Measurements from ENCODE around the gene ING1.
"Not testable (repeated sequence)": the region's sequence is repeated elsewhere in the genome, so short reads cannot be mapped to it uniquely, and the experiment has no call there.

Gene ING1, protein sequence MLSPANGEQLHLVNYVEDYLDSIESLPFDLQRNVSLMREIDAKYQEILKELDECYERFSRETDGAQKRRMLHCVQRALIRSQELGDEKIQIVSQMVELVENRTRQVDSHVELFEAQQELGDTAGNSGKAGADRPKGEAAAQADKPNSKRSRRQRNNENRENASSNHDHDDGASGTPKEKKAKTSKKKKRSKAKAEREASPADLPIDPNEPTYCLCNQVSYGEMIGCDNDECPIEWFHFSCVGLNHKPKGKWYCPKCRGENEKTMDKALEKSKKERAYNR

DNA sequence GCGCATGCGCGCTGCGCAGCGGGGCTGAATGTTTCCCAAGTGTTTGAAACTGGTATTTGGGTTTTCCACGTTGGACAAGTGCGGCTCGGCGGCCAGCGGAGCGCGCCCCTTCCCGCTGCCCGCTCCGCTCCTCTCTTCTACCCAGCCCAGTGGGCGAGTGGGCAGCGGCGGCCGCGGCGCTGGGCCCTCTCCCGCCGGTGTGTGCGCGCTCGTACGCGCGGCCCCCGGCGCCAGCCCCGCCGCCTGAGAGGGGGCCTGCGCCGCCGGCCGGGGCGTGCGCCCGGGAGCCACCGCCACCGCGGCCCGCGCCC, at the start of gene ING1:
ING1 (plus strand) TSS at position 59 of the 311 bp plus-strand sequence. CDS start 450 bp downstream, outside the sequence.
- DNase-seq: no peak

DNA sequence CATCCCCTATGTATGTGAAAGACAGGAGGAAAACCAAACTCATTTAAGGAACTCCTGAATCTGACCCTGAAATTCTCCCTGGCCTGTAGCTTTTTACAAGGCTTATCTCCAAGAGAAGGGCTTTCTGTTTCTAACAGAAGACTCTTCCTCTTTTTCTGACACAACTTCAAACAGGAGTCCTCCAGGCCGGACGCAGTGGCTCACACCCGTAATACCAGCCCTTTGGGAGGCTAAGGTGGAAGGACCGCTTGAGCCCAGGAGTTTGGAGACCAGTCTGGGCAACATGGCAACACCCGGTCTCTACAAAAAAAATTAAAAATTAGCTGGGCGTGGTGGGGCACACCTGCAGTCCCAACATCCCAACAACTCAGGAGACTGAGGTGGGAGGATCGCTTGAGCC, 49.5 kb upstream of the ING1 start:
- DNase-seq: no peak

DNA sequence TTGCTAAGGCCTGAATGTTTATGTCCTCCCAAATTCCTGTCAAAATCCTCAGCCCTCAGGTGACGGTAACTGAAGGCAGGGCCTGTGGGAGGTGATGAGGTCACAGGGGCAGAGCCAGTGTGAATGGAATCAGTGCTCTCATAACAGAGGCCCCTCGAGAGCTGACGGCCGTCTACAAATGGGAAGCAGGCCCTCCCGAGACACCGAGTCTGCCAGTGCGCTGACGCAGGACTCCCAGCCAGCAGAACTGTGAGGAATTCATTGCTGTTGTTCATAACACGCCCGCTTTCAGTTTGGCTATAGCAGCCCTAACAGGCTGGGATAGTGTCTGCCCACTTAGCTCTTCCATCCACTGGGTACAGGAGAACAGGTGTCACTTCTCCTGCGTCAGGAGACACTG, 48.8 kb upstream of the ING1 start:
- no peak for DNase-seq

DNA sequence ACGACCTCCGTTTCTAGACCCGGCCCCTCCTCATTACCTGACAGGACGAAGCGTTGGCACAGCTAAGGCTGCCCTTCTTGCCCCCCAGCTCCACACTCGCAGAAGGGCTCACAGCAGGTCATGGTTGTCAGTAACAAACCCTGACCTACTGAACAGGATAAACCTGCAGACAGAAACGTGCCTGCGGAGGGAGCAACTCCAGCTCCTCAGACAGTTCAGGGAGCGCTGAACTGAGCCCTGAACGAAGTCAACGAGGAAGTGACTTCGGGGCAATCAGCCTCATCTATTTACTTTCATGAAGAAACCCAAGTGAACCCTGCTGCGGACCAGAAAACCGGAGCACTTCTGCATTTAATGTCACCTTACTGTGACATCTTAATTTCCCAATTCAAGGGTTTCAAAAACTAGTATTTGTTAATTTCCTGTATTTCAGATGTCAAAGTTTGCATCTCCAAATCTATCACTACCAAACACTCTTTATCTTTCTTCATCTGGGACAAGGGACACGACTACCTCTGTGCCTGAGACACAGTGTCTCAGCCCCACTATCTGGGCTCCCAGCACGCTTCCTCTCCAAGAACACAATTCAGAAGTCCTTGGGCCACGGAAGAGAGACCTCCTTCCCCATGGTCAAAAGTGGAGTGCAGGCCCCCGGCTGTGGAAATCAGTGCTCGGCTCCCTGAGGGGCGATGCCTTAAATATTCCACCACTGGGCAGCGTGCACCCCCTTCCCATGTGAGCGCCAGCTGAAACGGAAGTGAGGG, 47.8 kb upstream of the ING1 start:
- DNase-seq: no peak

DNA sequence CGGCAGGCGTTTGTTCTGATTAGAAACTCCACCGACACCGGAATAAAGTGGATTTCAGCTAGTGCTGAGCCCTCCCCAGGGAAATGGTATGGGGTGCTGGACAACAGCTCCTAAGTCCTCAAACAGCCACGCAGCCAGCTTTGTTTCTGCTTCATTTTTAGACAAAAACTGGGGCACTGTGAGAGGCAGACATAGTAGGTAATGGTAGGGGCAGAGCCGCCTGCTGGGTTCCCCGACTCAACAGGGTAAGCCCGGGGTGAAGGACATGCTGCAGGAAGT, 47.3 kb upstream of the ING1 start:
- DNase-seq: no peak

DNA sequence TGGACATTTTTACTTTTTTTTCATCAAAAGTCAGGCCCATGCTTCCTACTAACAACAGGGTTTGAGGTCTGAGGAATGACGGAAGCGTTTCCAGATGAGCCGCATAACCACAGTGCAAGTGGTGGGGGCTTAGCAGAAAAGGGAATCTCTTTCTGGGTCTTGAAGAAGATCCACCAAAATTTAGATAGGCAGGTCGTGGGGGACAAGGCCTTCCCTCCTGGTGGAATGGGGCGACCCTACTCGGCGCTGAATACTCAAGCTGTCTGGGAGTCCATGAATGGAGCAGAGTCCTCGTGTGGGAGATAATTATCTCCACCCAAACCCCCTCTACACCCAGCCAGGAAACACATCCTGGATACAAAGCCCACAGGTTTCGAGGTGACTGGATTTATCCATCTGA, 44.5 kb upstream of the ING1 start:
- DNase-seq: no peak

DNA sequence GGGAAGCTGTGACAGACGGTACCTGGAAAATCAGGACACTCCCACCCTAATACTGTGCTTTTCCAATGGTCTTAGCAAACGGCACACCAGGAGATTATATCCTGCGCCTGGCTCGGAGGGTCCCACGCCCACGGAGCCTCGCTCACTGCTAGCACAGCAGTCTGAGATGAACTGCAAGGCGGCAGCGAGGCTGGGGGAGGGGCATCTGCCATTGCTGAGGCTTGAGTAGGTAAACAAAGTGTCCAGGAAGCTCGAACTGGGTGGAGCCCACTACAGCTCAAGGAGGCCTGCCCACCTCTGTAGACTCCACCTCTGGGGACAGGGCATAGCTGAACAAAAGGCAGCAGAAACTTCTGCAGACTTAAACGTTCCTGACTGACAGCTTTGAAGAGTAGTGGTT, 43.7 kb upstream of the ING1 start:
- not testable (repeated sequence) for DNase-seq

DNA sequence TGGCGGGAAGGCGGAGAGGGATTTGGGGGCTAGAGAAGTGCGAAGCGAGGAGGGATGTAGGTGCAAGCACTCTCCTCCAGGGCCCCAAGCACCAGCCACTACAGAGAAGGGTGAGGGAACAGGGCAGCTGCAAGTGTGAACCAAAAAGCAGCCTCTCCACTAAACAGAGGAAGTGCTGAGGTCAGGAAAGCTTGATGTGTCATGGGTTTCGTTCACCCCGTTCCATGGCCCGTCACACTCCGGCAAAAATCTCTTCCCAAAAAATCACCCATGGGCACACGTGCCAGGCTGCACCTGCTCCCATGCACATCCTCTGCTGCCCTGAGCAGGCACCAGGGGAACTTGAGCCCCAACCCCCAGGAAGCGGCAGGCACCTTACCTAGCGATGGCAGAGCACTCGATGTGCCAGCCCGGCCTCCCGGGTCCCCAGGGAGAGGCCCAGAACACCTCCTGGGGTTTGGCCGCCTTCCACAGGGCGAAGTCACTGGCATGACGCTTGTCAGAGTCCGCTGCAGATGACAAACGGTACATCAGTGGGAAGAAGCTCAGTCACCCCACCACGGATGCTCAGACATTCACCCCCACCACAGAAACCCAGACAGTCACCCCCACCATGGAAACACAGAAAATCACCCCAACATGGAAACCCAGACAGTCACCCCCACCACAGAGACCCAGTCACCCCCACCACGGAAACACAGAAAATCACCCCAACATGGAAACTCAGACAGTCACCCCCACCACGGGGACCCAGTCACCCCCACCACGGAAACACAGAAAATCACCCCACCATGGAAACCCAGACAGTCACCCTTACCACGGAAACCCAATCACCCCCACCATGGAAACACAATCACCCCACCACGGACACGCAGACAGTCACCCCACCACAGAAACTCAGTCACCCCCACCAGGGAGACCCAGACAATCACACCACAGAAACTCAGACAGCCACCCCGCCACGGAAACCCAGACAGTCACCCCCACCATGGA, 36.6 kb upstream of the ING1 start:
- no peak for DNase-seq

DNA sequence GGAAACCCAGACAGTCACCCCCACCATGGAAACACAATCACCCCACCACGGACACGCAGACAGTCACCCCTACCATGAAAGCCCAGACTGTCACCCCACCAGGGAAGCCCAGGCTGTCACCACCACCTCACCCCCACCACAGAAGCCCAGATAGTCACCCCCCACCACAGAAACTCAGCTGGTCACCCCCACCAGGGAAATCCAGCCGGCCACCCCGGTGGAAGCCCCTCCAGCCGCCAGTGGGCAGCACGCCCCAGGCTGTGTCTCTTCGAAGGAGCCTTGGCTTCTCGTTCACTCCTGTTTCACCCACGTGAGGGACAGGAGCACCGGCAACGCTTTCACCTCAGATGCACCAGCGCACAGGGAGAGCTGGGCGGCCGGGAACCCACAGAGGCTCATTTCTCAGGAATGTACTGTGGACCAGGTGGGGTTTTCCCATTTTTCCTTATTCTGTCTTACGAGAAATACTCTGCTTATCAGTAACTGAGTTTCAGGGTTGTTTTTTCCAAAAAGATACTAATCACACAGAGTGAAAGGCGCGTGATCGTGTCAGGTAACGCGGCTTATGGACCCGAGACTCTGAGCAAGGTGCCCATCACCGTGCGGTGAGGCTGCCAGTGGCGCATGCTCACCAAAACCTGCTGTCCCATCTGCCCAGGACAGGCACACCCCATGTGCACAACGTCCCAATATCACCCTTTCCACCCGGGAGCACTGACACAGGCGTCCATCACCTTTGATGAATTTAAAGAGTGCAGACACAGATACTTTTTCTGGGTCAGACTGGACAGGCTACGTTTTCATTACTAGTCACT, 35.6 kb upstream of the ING1 start:
- DNase-seq: no peak

DNA sequence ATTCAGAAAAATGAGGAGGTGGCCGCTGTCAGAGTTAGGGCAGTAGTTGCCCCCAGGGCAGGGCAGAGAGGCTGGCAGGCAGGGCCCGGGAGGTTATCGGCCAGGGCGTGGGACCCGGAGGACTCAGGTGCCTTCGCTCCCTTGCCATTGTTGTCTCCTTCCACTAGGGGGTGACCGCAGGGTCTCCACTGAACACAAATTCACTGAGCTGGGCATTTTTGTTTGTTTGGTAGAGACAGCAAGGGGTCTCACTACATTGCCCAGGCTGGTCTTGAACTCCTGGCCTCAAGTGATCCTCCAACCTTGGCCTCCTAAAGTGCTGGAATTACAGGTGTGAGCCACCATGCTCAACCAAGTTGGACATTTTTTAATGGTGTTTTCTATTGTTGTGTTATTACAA, 32.6 kb upstream of the ING1 start:
- peak; percentile 32 for DNase-seq

DNA sequence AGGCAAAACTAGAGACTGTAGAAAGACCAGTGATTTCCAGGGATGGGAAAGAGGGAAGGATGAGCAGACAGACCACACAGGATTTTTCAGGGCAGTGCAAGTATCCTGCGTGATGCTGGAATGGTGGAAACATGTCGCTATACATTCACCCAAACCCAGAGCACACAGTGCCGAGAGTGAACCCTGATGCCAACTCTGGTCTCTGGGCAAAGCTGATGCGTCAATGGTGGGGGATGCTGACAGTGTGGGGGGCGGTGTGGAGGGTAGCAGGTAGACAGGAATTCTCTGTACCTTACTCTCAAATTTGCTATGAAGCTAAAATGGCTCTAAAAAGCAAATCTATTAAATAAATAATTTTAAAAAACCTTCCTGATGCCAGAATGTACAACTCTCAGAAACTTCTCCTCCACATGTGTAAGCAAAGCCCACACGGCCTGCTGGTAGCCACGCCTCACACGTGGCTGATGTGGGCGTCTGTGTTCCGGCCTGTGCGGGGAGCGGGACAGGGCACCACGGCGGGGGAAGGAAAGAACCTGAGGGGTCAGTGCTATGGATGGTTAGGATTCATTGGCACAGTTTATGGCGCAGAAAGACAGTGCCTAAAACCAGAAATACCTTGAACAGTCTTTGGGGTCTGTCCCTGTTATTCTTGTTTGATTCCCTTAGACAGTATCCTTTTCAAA, 31.5 kb upstream of the ING1 start:
- DNase-seq: no peak

DNA sequence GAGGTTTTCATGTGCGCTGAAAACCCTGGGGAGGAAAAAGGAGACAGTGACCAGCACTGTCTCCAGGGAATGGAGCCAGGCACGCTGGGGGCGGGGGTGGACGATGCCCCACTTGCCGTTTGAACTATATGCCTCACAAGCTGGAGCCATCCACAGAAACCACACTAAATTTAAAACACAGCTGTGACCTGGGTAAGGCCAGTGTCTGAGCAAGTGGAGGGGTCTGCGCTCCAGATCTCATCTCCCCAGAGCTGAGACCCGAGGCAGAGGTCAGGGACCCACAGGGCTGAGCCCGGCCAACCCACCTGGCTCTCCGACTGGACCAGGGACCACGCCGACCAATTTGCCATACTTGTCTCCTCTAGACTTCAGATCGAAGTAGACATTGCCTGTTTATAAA, 30.8 kb upstream of the ING1 start:
- DNase-seq: no peak

DNA sequence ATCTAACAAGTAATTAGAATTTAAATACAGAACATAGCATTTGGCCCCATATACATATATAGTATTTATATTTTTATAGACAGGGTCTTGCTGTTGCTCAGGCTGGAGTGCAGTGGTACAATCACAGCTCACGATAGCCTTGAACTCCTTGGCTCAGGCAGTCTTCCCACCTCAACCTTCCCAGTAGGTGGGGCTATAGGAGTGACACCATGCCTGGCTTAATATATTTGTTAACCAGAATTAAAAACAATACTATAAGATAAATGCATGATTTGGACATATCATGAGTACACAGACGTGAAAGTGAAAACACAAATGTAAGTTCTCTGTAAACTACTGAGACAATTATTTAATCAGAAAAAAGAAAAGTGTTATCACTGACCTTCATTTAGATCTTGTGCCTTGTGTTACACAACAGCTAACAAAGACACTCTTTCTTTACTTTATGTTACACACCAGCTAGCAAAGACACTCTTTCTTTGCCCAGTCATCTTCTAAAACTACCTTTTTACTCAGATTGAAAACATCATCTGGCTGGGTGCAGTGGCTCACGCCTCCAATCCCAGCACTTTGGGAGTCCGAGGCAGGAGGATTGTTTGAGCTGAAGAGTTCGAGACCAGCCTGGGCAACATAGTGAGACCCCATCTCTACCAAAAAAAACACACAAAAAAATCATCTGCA, 30.2 kb upstream of the ING1 start:
- DNase-seq: peak; percentile 33

DNA sequence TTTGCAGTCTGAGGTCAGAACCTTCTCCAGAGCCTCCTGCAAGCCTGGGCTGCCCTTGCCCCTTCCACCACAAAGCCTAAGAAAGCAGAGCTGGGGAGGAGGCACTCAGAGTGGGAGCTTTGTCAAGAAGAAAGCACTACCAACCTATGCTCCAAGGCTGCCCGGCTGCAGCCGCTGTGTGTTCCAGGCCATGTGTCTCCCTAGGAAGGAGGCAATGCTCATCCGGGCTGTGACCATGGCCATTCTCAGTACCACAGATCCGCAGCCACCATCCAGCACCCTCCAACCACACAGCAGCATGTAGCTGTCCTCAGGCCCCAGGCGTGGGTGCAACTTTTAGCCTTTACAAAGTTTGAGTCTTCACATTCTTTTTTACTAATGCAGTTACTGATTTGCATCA, 29.6 kb upstream of the ING1 start:
- DNase-seq: no peak

DNA sequence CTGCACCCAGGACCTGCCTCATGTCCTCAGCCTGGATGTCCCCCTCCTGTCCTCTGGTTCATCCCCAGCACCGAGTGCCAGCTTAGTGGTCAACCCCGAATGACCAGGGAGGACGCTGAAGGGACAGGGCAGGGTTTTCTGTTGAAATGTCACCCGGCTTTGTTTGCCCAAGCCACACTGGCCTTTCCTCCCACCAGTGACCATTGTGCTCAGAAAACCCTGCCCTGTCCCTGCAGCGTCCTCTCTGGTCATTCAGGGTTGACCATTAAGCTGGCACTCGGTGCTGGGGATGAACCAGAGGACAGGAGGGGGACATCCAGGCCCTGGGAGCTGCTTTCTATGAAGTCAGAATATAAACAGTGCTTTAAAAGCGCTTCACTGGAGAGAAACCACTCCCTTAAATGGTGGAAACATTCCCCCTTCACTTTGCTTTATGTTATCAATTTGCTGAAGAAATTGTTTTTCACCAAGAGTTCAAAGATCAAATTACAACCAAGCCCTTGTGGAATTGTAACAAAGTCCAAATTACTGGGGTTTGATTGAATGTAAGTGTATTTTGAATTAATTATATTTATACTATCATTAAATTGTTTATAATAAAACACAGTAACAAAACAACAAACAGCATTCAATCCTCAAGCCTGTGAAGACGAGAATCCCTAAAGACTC, 29.0 kb upstream of the ING1 start:
- no peak for DNase-seq

DNA sequence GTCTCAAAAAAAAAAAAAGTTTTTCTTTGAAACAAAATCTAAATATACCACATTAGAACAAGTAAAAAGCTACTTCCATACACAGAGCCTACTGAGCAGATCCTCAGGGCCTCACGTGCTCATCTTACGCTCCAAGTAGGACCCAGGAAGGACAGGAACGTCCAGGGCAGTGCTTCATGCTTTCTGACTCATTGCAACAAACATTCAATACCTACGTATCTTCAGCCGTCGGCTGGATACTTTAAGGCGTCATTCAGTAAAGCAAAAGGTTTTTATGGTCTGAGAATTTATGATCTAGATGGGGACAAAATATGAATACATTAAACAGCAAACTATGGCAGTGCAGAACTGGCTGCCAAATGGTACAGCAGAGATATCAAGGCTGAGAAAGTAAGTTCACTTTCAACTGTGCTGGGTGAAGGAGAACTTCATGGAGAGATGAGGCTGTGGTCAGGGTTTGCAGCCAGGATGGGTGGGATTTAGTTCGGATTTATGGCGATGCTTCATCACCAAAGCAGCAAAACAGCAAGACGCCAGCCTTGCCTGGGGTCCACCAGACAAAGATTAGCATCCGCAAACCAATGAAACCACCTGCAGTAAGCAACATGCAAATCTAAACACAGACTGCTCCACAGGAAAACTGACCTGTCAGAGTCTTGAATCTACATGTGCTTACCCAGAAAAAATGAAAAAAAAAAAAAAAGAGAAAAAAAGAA, 28.0 kb upstream of the ING1 start:
- DNase-seq: no peak

DNA sequence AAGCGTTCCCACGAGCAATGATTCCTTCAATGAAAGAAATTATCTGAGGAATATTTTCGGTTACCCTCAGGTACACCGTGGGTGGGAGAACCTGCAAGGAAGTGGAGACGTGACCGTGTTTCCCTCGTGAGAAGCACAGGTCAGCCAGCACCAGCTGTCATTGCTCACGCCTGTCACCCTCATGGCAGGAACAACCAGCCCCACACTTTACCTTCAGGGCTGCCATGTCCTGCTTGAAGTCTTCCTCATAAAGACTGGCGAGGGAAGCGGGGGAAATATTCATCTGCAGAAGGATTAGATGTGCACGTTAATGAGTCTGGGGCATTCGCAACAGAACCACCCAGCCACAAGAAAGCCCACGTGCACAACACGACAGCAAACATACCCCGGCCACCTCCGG, 25.8 kb upstream of the ING1 start:
- DNase-seq: no peak

DNA sequence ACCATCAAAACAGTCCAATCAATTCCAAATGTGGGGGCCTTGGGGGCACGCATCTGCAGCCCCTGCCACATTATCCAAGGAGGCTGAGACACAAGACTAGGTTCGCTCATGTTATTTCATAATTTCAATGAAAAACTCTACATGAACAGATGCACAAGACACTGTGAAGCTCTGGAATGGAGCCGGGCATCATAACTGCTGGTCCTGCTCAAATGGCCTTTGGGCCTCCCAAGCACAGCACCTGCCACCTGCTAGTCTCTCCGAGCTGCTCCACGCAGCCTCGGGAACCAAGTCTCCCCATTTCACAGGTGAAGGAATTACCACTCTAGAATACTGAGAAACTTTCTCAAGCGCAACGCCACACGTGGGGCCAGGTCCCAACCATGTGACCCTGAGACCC, 24.5 kb upstream of the ING1 start:
- no peak for DNase-seq

DNA sequence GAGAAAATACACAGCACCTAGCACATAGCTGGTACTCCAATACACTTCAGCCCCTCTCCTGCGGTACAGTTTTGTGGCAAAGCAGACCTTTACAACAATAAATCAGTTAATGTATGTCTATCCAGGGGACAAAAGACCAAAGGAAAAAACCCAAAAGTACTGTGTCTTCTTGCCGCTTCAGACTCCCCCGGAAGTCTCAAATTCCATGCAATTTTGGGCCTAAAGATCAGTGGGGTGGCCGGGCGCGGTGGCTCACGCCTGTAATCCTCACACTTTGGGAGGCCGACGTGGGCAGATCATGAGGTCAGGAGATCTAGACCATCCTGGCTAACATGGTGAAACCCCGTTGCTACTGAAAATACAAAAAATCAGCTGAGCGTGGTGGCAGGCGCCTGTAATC, 23.8 kb upstream of the ING1 start:
- DNase-seq: no peak

DNA sequence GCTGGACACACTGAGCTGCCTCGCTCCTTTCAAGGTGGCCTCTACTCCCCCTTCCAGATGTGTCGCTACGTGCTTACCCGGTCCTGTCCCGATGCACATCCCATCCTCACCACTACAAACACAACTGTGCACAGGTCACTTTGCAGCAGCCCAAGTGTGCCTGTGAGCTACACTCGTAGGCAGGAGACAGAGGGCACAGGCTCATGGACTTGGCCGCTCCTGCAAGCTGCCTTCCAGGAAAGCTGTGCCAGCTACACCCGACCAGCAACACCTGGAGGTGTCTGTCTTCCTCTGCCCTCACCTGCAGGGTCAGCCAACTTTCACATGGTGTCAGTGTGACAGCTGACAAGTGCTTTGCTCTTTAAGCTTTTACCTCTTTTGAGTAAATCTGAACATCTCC, 23.0 kb upstream of the ING1 start:
- DNase-seq: no peak

Data from CD4-positive, alpha-beta T cell treated with Interleukin-17A for 4 hours (primary cell).